Upper lobe of left lung (tissue), 4 donors: ENCODE measurements around the gene BABAM2.

ENCODE experiments used
- EP300 ChIP-seq, 4 donors: sonication (generic); formaldehyde crosslinking; IDR thresholded peaks; one replicate each; pipeline ENCODE4 v1.5.1; 2017; ENCODE audit warnings: antibody characterized with exemption in 4 of 4, control low read depth in 2 of 4
- POLR2A ChIP-seq, 4 donors: fragments of 450-650 bp; IDR thresholded peaks; one replicate each; pipeline ENCODE4 v1.5.1; 2016 to 2017; ENCODE audit warnings: antibody characterized with exemption in 4 of 4, mild to moderate bottlenecking in 2 of 4
- POLR2AphosphoS5 ChIP-seq, 2 donors: sonication (generic); formaldehyde crosslinking; IDR thresholded peaks; one replicate each; pipeline ENCODE4 v1.5.1; 2017; ENCODE audit warnings: antibody characterized with exemption in 2 of 2
- TF ChIP-seq, protein P1 (sequence below), 6 experiments: fragments of 450-650 bp in 4 of 6; fragments of 200-600 bp in 2 of 6; sonication (generic) in 2 of 6; IDR thresholded peaks; one replicate each; pipeline ENCODE4 v1.5.1; 2016 to 2019; ENCODE audit warnings: antibody characterized with exemption in 6 of 6

DNA sequence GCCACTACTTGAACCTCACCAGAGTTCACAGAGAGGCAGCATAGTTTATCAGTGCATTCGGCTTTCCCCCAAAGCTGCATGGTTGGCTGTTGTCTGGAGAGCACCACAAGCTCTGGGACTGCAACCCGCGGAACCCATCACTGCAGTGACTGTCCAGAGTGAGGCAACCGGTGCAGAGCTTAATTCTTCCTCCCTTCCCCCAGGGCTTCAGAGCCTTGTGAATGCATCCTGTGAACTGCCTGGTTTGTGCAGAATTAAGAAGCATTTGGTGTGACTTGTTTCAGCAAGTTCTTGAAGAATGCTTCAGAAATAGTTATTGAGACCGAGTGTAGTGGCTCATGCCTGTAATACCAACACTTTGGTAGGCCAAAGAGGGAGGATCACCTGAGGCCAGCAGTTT is 402.9 kb downstream of the BABAM2 start:
- TF ChIP-seq, protein P1, sequence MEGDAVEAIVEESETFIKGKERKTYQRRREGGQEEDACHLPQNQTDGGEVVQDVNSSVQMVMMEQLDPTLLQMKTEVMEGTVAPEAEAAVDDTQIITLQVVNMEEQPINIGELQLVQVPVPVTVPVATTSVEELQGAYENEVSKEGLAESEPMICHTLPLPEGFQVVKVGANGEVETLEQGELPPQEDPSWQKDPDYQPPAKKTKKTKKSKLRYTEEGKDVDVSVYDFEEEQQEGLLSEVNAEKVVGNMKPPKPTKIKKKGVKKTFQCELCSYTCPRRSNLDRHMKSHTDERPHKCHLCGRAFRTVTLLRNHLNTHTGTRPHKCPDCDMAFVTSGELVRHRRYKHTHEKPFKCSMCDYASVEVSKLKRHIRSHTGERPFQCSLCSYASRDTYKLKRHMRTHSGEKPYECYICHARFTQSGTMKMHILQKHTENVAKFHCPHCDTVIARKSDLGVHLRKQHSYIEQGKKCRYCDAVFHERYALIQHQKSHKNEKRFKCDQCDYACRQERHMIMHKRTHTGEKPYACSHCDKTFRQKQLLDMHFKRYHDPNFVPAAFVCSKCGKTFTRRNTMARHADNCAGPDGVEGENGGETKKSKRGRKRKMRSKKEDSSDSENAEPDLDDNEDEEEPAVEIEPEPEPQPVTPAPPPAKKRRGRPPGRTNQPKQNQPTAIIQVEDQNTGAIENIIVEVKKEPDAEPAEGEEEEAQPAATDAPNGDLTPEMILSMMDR (IDR thresholded peaks at IDR 0.05): no peak
- TF ChIP-seq EP300 (IDR thresholded peaks at IDR 0.05) (no peak), POLR2AphosphoS5 (IDR thresholded peaks at IDR 0.05) (no peak), POLR2A (IDR thresholded peaks at IDR 0.05) (no peak)
